Erythroblast (primary cell): ENCODE results near the gene STK36.

Experiments used
- GATA1 ChIP-seq: IDR thresholded peaks from 2 replicates; pipeline ENCODE4 v1.6.1; 2011; ENCODE audit warnings: low read depth, mild to moderate bottlenecking, control low read depth, low read length, moderate library complexity
- POLR2A ChIP-seq: IDR thresholded peaks from 2 replicates; pipeline ENCODE4 v1.6.1; 2011; ENCODE audit warnings: mild to moderate bottlenecking, low read length

- TF ChIP-seq POLR2A: no peak
- TF ChIP-seq GATA1: no peak
Observed at GRCh38 chr2:218679119-218679518, 7.2 kb downstream of the STK36 start.
